Measurements from ENCODE around the gene FOXG1.

The FOXG1 gene

GRCh38 chr14:28761438-28762291 is 4.9 kb upstream of the FOXG1 start:
- no peak overlapping the region for H3K27ac ChIP-seq (ENCODE audit: low read length)
- H3K27me3 ChIP-seq (ENCODE audit: insufficient read depth, low read length, poor library complexity), result no peaks in the 10 kb centered on the region
- H3K4me2 ChIP-seq (ENCODE audit: insufficient read depth, low read length), result no peak overlapping the region
- no peaks in the 10 kb centered on the region for H3K79me2 ChIP-seq (ENCODE audit: insufficient read depth, low read length)
- no peak overlapping the region for H2AFZ ChIP-seq (ENCODE audit: low read depth, low read length)
- H3K4me3 ChIP-seq (ENCODE audit: low read depth in 1 of 2, low read length in 2 of 2), result no peak overlapping the region
- H4K20me1 ChIP-seq (ENCODE audit: insufficient read depth, low read length), result no peaks in the 10 kb centered on the region
- no peaks in the 10 kb centered on the region for H3K9me3 ChIP-seq (ENCODE audit: insufficient read depth, low read length, severe bottlenecking)
- H3K9ac ChIP-seq (ENCODE audit: low read depth, low read length), result no peak overlapping the region
- ATAC-seq (ENCODE audit: insufficient read depth, low read depth), result no peak
- no peaks in the 10 kb centered on the region for H3K4me1 ChIP-seq (ENCODE audit: insufficient read depth, low read length)
- no peak for DNase-seq
- no peaks in the 10 kb centered on the region for H3K36me3 ChIP-seq (ENCODE audit: insufficient read depth, low read length)
- no peak for TF ChIP-seq EZH2 (IDR thresholded peaks at IDR 0.05; ENCODE audit: borderline replicate concordance, low read depth, low read length, severe bottlenecking)
- TF ChIP-seq, protein P1, sequence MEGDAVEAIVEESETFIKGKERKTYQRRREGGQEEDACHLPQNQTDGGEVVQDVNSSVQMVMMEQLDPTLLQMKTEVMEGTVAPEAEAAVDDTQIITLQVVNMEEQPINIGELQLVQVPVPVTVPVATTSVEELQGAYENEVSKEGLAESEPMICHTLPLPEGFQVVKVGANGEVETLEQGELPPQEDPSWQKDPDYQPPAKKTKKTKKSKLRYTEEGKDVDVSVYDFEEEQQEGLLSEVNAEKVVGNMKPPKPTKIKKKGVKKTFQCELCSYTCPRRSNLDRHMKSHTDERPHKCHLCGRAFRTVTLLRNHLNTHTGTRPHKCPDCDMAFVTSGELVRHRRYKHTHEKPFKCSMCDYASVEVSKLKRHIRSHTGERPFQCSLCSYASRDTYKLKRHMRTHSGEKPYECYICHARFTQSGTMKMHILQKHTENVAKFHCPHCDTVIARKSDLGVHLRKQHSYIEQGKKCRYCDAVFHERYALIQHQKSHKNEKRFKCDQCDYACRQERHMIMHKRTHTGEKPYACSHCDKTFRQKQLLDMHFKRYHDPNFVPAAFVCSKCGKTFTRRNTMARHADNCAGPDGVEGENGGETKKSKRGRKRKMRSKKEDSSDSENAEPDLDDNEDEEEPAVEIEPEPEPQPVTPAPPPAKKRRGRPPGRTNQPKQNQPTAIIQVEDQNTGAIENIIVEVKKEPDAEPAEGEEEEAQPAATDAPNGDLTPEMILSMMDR (IDR thresholded peaks at IDR 0.05; ENCODE audit: borderline replicate concordance, extremely low read depth, low read length, poor library complexity, severe bottlenecking), result no peak

DNA sequence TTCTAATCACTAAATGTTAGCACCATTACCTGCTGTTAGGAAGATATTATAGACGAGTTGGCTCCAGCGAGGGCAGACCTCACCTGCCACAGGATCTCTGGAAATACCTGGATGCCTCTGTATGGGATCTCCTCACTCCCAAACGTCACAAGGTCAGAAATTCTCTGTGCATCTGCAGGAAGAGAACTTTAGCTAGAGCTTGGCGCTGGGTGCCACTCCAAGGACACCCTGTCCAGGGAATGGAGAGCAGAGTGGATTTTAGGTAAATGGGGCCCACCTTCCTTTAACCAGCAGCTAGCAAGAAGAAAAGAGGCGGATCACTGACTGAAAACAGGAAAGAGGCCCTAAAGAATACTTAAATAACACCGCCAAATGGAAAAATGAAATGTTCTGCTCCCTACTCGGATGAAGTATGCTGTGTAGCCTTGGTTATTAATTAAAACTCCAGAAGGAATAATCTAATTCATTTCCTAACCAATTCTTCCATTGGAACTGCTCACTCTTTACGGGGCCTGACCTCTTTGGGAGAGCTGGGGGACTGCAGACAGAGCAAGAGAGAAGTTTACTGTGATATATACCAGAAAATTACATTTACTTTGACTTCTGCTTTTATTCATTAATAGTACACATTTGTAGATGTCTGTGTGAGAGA is 4.2 kb upstream of the FOXG1 start:
- no peaks in the 10 kb centered on the region for H3K27me3 ChIP-seq (ENCODE audit: insufficient read depth, low read length, poor library complexity)
- no peaks in the 10 kb centered on the region for H3K36me3 ChIP-seq (ENCODE audit: insufficient read depth, low read length)
- H3K27ac ChIP-seq (ENCODE audit: low read length), result no peak overlapping the region
- H3K79me2 ChIP-seq (ENCODE audit: insufficient read depth, low read length), result no peaks in the 10 kb centered on the region
- H3K9me3 ChIP-seq (ENCODE audit: insufficient read depth, low read length, severe bottlenecking), result no peaks in the 10 kb centered on the region
- H3K4me1 ChIP-seq (ENCODE audit: insufficient read depth, low read length), result no peaks in the 10 kb centered on the region
- no peak overlapping the region for H3K4me3 ChIP-seq (ENCODE audit: low read depth in 1 of 2, low read length in 2 of 2)
- no peak overlapping the region for H3K4me2 ChIP-seq (ENCODE audit: insufficient read depth, low read length)
- no peak for TF ChIP-seq EZH2 (IDR thresholded peaks at IDR 0.05; ENCODE audit: borderline replicate concordance, low read depth, low read length, severe bottlenecking)
- TF ChIP-seq, protein P1 (IDR thresholded peaks at IDR 0.05; ENCODE audit: borderline replicate concordance, extremely low read depth, low read length, poor library complexity, severe bottlenecking), result no peak
- no peak for DNase-seq
- no peak for ATAC-seq (ENCODE audit: insufficient read depth, low read depth)
- no peak overlapping the region for H3K9ac ChIP-seq (ENCODE audit: low read depth, low read length)
- H4K20me1 ChIP-seq (ENCODE audit: insufficient read depth, low read length), result no peaks in the 10 kb centered on the region
- H2AFZ ChIP-seq (ENCODE audit: low read depth, low read length), result no peak overlapping the region

- ATAC-seq (ENCODE audit: insufficient read depth, low read depth) (no peak), DNase-seq (no peak)
- H3K79me2 ChIP-seq (ENCODE audit: insufficient read depth, low read length), result no peaks in the 10 kb centered on the region
- H3K4me2 ChIP-seq (ENCODE audit: insufficient read depth, low read length), result no peak overlapping the region
- H3K36me3 ChIP-seq (ENCODE audit: insufficient read depth, low read length), result no peaks in the 10 kb centered on the region
- no peaks in the 10 kb centered on the region for H3K4me1 ChIP-seq (ENCODE audit: insufficient read depth, low read length)
- no peak overlapping the region for H2AFZ ChIP-seq (ENCODE audit: low read depth, low read length)
- no peak for TF ChIP-seq EZH2 (IDR thresholded peaks at IDR 0.05; ENCODE audit: borderline replicate concordance, low read depth, low read length, severe bottlenecking)
- H3K9me3 ChIP-seq (ENCODE audit: insufficient read depth, low read length, severe bottlenecking), result no peaks in the 10 kb centered on the region
- H3K9ac ChIP-seq (ENCODE audit: low read depth, low read length), result no peak overlapping the region
- H3K27me3 ChIP-seq (ENCODE audit: insufficient read depth, low read length, poor library complexity), result no peaks in the 10 kb centered on the region
- H4K20me1 ChIP-seq (ENCODE audit: insufficient read depth, low read length), result no peaks in the 10 kb centered on the region
- H3K4me3 ChIP-seq (ENCODE audit: low read depth in 1 of 2, low read length in 2 of 2), result no peak overlapping the region
- H3K27ac ChIP-seq (ENCODE audit: low read length), result no peak overlapping the region
Observed at GRCh38 chr14:28762955-28763326, 3.6 kb upstream of the FOXG1 start.

DNA sequence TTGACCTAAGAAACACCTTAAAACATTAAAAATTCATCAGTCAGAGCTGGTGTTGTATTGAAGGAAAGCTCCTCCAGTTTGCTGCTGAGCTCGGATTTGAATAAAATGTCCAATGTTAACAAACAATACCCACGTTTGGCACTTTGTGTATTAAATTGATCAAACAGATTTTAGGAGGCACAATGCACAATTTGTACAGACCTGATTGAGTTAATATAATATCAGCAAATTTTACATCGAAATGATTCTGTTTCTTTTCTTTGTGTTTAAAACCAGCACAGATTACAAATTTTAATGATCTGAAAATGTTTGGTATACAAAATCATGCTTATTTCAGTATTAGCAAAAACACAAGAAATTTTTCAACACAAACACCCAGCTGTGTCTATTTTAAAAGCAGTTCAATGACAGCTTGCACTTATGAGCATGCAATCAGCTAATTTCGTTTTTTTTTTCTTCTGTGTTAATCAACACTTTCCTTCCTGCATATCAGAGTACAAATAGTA is 2.8 kb upstream of the FOXG1 start:
- peaks cover 3% of the 10 kb centered on the region for H3K9me3 ChIP-seq (ENCODE audit: insufficient read depth, low read length, severe bottlenecking)
- no peak overlapping the region for H2AFZ ChIP-seq (ENCODE audit: low read depth, low read length)
- TF ChIP-seq, protein P1 (IDR thresholded peaks at IDR 0.05; ENCODE audit: borderline replicate concordance, extremely low read depth, low read length, poor library complexity, severe bottlenecking), result no peak
- TF ChIP-seq EZH2 (IDR thresholded peaks at IDR 0.05; ENCODE audit: borderline replicate concordance, low read depth, low read length, severe bottlenecking), result no peak
- H3K4me1 ChIP-seq (ENCODE audit: insufficient read depth, low read length), result no peaks in the 10 kb centered on the region
- H3K9ac ChIP-seq (ENCODE audit: low read depth, low read length), result no peak overlapping the region
- ATAC-seq (ENCODE audit: insufficient read depth, low read depth) (no peak), DNase-seq (no peak)
- no peaks in the 10 kb centered on the region for H3K27me3 ChIP-seq (ENCODE audit: insufficient read depth, low read length, poor library complexity)
- H3K79me2 ChIP-seq (ENCODE audit: insufficient read depth, low read length), result no peaks in the 10 kb centered on the region
- H4K20me1 ChIP-seq (ENCODE audit: insufficient read depth, low read length), result no peaks in the 10 kb centered on the region
- H3K27ac ChIP-seq (ENCODE audit: low read length), result no peak overlapping the region
- H3K4me2 ChIP-seq (ENCODE audit: insufficient read depth, low read length), result no peak overlapping the region
- H3K36me3 ChIP-seq (ENCODE audit: insufficient read depth, low read length), result no peaks in the 10 kb centered on the region
- H3K4me3 ChIP-seq (ENCODE audit: low read depth in 1 of 2, low read length in 2 of 2), result no peak overlapping the region
